Uterus (tissue), 2 donors: ENCODE data around the gene TMEM219.

Experiments used
- POLR2A ChIP-seq, 2 donors: fragments of 450-650 bp; IDR thresholded peaks; one replicate each; pipeline ENCODE4 v1.6.1; 2016; ENCODE audit warnings: antibody characterized with exemption in 2 of 2, mild to moderate bottlenecking in 1 of 2, moderate library complexity in 1 of 2
- TF ChIP-seq, protein P1 (sequence below), 4 experiments: fragments of 200-600 bp in 2 of 4; fragments of 450-650 bp in 2 of 4; sonication (generic) in 2 of 4; IDR thresholded peaks; one replicate each; pipeline ENCODE4 v1.5.1; 2016 to 2019; ENCODE audit warnings: antibody characterized with exemption in 4 of 4, mild to moderate bottlenecking in 2 of 4, moderate library complexity in 1 of 4

DNA sequence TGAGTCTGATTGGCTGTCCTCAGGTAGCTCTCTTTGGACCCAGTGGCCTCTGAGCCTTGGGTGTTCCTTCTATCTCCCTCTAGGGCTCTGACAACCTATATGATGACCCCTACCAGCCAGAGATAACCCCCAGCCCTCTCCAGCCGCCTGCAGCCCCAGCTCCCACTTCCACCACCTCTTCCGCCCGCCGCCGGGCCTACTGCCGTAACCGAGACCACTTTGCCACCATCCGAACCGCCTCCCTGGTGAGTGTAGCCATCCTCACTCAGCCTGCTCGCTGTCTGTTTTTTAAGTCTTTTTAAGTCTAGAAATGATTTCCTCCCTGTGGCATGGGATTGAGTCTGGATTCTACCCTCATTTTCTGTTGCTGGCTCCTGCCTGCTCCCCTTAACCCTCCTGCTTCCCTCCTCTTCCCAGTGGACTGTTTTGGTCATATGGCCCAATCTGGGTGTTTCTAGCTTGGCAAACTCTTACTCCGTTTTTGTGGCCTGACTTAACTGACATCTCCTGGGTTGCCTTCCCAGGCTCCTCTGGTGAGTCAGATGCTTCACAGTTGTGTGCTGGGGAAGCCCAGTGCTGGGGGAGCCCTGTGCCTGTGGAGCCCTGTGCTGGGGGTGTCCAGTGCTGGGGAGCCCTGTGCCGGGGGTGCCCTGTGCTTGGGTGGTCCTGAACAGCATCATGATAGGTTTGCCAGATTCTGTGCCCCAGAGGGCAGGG is 21.7 kb downstream of the TMEM219 start:
- TF ChIP-seq, protein P1, sequence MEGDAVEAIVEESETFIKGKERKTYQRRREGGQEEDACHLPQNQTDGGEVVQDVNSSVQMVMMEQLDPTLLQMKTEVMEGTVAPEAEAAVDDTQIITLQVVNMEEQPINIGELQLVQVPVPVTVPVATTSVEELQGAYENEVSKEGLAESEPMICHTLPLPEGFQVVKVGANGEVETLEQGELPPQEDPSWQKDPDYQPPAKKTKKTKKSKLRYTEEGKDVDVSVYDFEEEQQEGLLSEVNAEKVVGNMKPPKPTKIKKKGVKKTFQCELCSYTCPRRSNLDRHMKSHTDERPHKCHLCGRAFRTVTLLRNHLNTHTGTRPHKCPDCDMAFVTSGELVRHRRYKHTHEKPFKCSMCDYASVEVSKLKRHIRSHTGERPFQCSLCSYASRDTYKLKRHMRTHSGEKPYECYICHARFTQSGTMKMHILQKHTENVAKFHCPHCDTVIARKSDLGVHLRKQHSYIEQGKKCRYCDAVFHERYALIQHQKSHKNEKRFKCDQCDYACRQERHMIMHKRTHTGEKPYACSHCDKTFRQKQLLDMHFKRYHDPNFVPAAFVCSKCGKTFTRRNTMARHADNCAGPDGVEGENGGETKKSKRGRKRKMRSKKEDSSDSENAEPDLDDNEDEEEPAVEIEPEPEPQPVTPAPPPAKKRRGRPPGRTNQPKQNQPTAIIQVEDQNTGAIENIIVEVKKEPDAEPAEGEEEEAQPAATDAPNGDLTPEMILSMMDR (IDR thresholded peaks at IDR 0.05), result no peak
- no peak for TF ChIP-seq POLR2A (IDR thresholded peaks at IDR 0.05)
